DMS79 treated with DMSO at 0.1 percent for 48 hours (cell line): Measurements from ENCODE around the gene USP35.

Experiments
- DNase-seq: peaks from one replicate; lab custom pipeline; 2025; lab: John Stamatoyannopoulos, UW

USP35 gene

GRCh38 chr11:78237293-78238046 lies 48.8 kb downstream of the USP35 start:
- DNase-seq, result no peak

GRCh38 chr11:78239781-78240180 lies 51.1 kb downstream of the USP35 start:
- no peak for DNase-seq

GRCh38 chr11:78241475-78241874 lies 52.8 kb downstream of the USP35 start:
- no peak for DNase-seq

GRCh38 chr11:78244080-78244479 lies 55.4 kb downstream of the USP35 start:
- no peak for DNase-seq

- no peak for DNase-seq
Observed at GRCh38 chr11:78244546-78245255, 56.0 kb downstream of the USP35 start.

- DNase-seq, result no peak
Observed at GRCh38 chr11:78248191-78248590, 59.5 kb downstream of the USP35 start.

GRCh38 chr11:78248903-78249302 lies 60.2 kb downstream of the USP35 start:
- DNase-seq, result no peak

GRCh38 chr11:78250099-78250498 lies 61.4 kb downstream of the USP35 start:
- DNase-seq, result no peak

- no peak for DNase-seq
Observed at GRCh38 chr11:78251083-78251775, 62.5 kb downstream of the USP35 start.

GRCh38 chr11:78253797-78254196 lies 65.1 kb downstream of the USP35 start:
- no peak for DNase-seq

- DNase-seq, result no peak
Observed at GRCh38 chr11:78254268-78254667, 65.5 kb downstream of the USP35 start.

- no peak for DNase-seq
Observed at GRCh38 chr11:78255919-78256318, 67.2 kb downstream of the USP35 start.

GRCh38 chr11:78256962-78257361 lies 68.2 kb downstream of the USP35 start:
- DNase-seq, result no peak

GRCh38 chr11:78257654-78258053 lies 68.9 kb downstream of the USP35 start:
- DNase-seq, result no peak

- DNase-seq, result no peak
Observed at GRCh38 chr11:78259777-78260487, 71.2 kb downstream of the USP35 start.

- DNase-seq, result peak; percentile 84
Observed at GRCh38 chr11:78261367-78261766, 72.6 kb downstream of the USP35 start.

- no peak for DNase-seq
Observed at GRCh38 chr11:78261828-78262227, 73.1 kb downstream of the USP35 start.

- no peak for DNase-seq
Observed at GRCh38 chr11:78262238-78262637, 73.5 kb downstream of the USP35 start.

- no peak for DNase-seq
Observed at GRCh38 chr11:78262691-78263090, 74.0 kb downstream of the USP35 start.
